SH-SY5Y (cell line): ENCODE results near the gene CAPN14.

ENCODE experiments used
- GATA2 ChIP-seq: IDR thresholded peaks from 2 replicates; pipeline ENCODE4 v1.6.1; 2011; ENCODE audit warnings: mild to moderate bottlenecking, low read depth, low read length
- GATA3 ChIP-seq: IDR thresholded peaks from 2 replicates; pipeline ENCODE4 v1.6.1; 2011; ENCODE audit warnings: low read depth, mild to moderate bottlenecking, low read length, moderate library complexity

DNA sequence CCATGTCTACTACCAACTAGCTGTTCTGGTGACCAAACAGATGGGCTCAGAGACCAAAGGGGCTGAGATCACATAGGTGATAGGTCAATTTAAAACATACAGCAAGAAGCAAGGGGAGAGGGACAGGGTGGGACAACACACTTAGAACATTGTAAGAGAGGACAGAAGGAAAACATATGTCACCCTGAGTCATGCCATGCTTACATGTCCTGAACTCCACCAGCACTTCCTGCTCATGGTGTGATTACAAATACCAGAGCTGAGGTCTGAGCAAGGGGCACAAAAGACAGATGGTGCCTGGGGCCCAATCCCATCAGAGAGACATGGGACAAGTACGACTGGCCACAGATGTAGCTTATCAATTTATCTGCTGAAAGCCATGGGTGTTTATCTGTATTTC is 50.4 kb downstream of the CAPN14 start:
- TF ChIP-seq GATA2, result no peak
- TF ChIP-seq GATA3, result no peak
